WTC11 (cell line): ENCODE measurements around the gene CLIC6. TPM values are rescaled to one million over a fixed set of nuclear protein-coding genes. Genes with fewer than 3 reads are reported as not detected.

ENCODE experiments used
- ATAC-seq: fragments of 200-7000 bp; cut with Tn5 transposase; 2 replicates; pipeline ENCODE4 v1.10.0; 2021; ENCODE audit warnings: mild to moderate bottlenecking, moderate library complexity
- CTCF ChIA-PET: fragments of 300-600 bp; sonication (Branson Sonifier 250); formaldehyde crosslinking; loops from one replicate; lab custom pipeline; 2021; ENCODE audit warnings: antibody characterized with exemption; lab: Charles Lee
- POLR2A ChIA-PET: fragments of 350-600 bp; sonication (Branson Sonifier 250); formaldehyde crosslinking; loops from one replicate; lab custom pipeline; 2021; ENCODE audit warnings: antibody characterized with exemption; lab: Charles Lee
- DNase-seq: peaks from one replicate; pipeline ENCODE4 v3.0.0; 2021; ENCODE audit warnings: low spot score
- H3K27ac Mint-ChIP-seq: 2 replicates; pipeline ENCODE4 v1.8.0; 2021; ENCODE audit warnings: mixed read lengths
- H3K27me3 Mint-ChIP-seq: 2 replicates; pipeline ENCODE4 v1.8.0; 2021; ENCODE audit warnings: low read depth, mild to moderate bottlenecking, moderate library complexity, mixed read lengths
- H3K36me3 Mint-ChIP-seq: 2 replicates; pipeline ENCODE4 v1.8.0; 2021; ENCODE audit warnings: mixed read lengths
- H3K4me1 Mint-ChIP-seq: 2 replicates; pipeline ENCODE4 v1.8.0; 2022; ENCODE audit warnings: mixed read lengths
- H3K4me3 Mint-ChIP-seq: 2 replicates; pipeline ENCODE4 v1.8.0; 2021; ENCODE audit warnings: mild to moderate bottlenecking, moderate library complexity, mixed read lengths
- H3K9me3 Mint-ChIP-seq: 2 replicates; pipeline ENCODE4 v1.8.0; 2021; ENCODE audit warnings: mixed read lengths
- CREM ChIP-seq: sonication (generic); formaldehyde crosslinking; IDR thresholded peaks from 2 replicates; pipeline ENCODE4 v1.8.1; 2022; ENCODE audit warnings: mild to moderate bottlenecking, missing genetic modification reagents, moderate library complexity
- GTF2I ChIP-seq: fragments of 250-450 bp; sonication (Bioruptor Pico); conservative IDR thresholded peaks from 2 replicates; pipeline ENCODE4 v1.4.0; 2021; ENCODE audit warnings: mild to moderate bottlenecking
- HMGA2 ChIP-seq: fragments of 250-450 bp; sonication (Bioruptor Pico); IDR thresholded peaks from 2 replicates; pipeline ENCODE4 v1.4.0; 2021; ENCODE audit warnings: mild to moderate bottlenecking, moderate library complexity
- JAZF1 ChIP-seq: fragments of 250-450 bp; sonication (Bioruptor Pico); IDR thresholded peaks from 2 replicates; pipeline ENCODE4 v1.9.0; 2021; ENCODE audit warnings: moderate library complexity, mild to moderate bottlenecking, inconsistent platforms
- MYBL2 ChIP-seq: sonication (generic); formaldehyde crosslinking; IDR thresholded peaks from 2 replicates; pipeline ENCODE4 v1.8.1; 2023; ENCODE audit warnings: mild to moderate bottlenecking, moderate library complexity, missing genetic modification reagents
- NFATC4 ChIP-seq: fragments of 250-450 bp; sonication (Bioruptor Pico); IDR thresholded peaks from 2 replicates; pipeline ENCODE4 v1.9.0; 2021; ENCODE audit warnings: mild to moderate bottlenecking
- NFE2L1 ChIP-seq: sonication (generic); formaldehyde crosslinking; IDR thresholded peaks from 2 replicates; pipeline ENCODE4 v1.8.1; 2023; ENCODE audit warnings: missing genetic modification reagents
- SMAD3 ChIP-seq: sonication (generic); formaldehyde crosslinking; IDR thresholded peaks from 2 replicates; pipeline ENCODE4 v1.8.0; 2022; ENCODE audit warnings: missing genetic modification reagents, mild to moderate bottlenecking, borderline replicate concordance
- TCF7 ChIP-seq: sonication (generic); formaldehyde crosslinking; IDR thresholded peaks from 2 replicates; pipeline ENCODE4 v1.8.0; 2022; ENCODE audit warnings: mild to moderate bottlenecking, low read depth, missing genetic modification reagents, moderate library complexity
- TEAD4 ChIP-seq: sonication (generic); formaldehyde crosslinking; IDR thresholded peaks from 2 replicates; pipeline ENCODE4 v1.8.0; 2022; ENCODE audit warnings: mild to moderate bottlenecking, missing genetic modification reagents
- TP53 ChIP-seq: sonication (generic); formaldehyde crosslinking; IDR thresholded peaks from 2 replicates; pipeline ENCODE4 v1.8.1; 2023; ENCODE audit warnings: mild to moderate bottlenecking, missing genetic modification reagents
- ZNF121 ChIP-seq: sonication (generic); formaldehyde crosslinking; IDR thresholded peaks from 2 replicates; pipeline ENCODE4 v1.8.0; 2023; ENCODE audit warnings: missing genetic modification reagents
- ZNF138 ChIP-seq: sonication (generic); formaldehyde crosslinking; conservative IDR thresholded peaks from 2 replicates; pipeline ENCODE4 v1.8.1; 2022; ENCODE audit warnings: mild to moderate bottlenecking, moderate library complexity, missing genetic modification reagents
- ZNF232 ChIP-seq: sonication (generic); formaldehyde crosslinking; IDR thresholded peaks from 2 replicates; pipeline ENCODE4 v1.8.0; 2022; ENCODE audit warnings: mild to moderate bottlenecking, missing genetic modification reagents
- ZNF396 ChIP-seq: fragments of 250-450 bp; sonication (Bioruptor Pico); IDR thresholded peaks from 2 replicates; pipeline ENCODE4 v1.8.0; 2021; ENCODE audit warnings: mild to moderate bottlenecking, moderate library complexity, borderline replicate concordance
- total RNA-seq: library from RNA; stranded (reverse); gene quantifications from 3 replicates; pipeline ENCODE4 v1.2.3, GENCODE V29; 2021
- TF ChIP-seq, protein P1 (sequence below): fragments of 250-450 bp; sonication (Bioruptor Pico); conservative IDR thresholded peaks from 2 replicates; pipeline ENCODE4 v1.9.0; 2021; ENCODE audit warnings: mild to moderate bottlenecking
- TF ChIP-seq, protein P2 (sequence below): sonication (generic); formaldehyde crosslinking; IDR thresholded peaks from 2 replicates; pipeline ENCODE4 v1.8.0; 2023; ENCODE audit warnings: missing genetic modification reagents
- TF ChIP-seq, protein P3 (sequence below): sonication (generic); formaldehyde crosslinking; conservative IDR thresholded peaks from 2 replicates; pipeline ENCODE4 v1.8.1; 2022; ENCODE audit warnings: mild to moderate bottlenecking, missing genetic modification reagents
- TF ChIP-seq, protein P4 (sequence below): sonication (generic); formaldehyde crosslinking; IDR thresholded peaks from 2 replicates; pipeline ENCODE4 v1.8.1; 2022; ENCODE audit warnings: missing genetic modification reagents, borderline replicate concordance
- TF ChIP-seq, protein P5 (sequence below): sonication (generic); formaldehyde crosslinking; IDR thresholded peaks from 2 replicates; pipeline ENCODE4 v1.8.1; 2022; ENCODE audit warnings: mild to moderate bottlenecking, moderate library complexity, missing genetic modification reagents
- TF ChIP-seq, protein P6 (sequence below): sonication (generic); formaldehyde crosslinking; IDR thresholded peaks from 2 replicates; pipeline ENCODE4 v1.8.1; 2023; ENCODE audit warnings: mild to moderate bottlenecking, missing genetic modification reagents, moderate library complexity
- TF ChIP-seq, protein P7 (sequence below): sonication (generic); formaldehyde crosslinking; IDR thresholded peaks from 2 replicates; pipeline ENCODE4 v1.8.0; 2022; ENCODE audit warnings: mild to moderate bottlenecking, missing genetic modification reagents
- TF ChIP-seq, protein P8 (sequence below): fragments of 250-450 bp; sonication (Bioruptor Pico); IDR thresholded peaks from 2 replicates; pipeline ENCODE4 v2.1.2; 2022; ENCODE audit warnings: mild to moderate bottlenecking, moderate library complexity
- TF ChIP-seq, protein P9 (sequence below): sonication (generic); formaldehyde crosslinking; IDR thresholded peaks from 2 replicates; pipeline ENCODE4 v1.8.0; 2022; ENCODE audit warnings: missing genetic modification reagents

The CLIC6 gene
- total RNA-seq, 1 experiment from 2014 or later = 1.8 TPM

DNA sequence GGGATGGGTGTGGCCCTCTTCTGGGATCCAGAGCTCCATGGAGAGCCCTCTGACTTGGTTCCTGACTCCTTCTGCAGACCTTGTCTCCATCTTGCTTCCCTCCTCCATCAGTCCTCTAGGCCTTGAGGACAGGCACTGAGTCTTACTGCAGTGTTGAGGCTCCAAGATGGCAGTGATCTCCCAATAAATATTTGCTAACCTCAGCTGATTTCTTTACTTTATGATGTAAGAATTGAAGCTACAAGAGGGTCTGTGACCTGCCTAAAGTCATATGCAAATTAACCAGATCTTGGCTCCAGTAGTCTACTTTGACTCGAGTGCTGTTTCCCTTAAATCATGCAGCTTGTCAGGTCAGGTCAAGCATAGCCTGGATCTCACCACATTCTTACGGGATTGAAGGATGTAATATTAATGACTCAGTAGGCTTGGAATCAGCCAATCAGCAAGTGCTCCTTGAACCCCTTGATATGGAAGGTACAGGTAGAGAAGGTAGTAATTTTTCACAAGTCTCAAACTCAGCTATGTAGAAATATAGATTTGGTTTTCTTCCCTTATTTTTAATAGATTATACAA, 93.0 kb downstream of the CLIC6 start (continued):
- TF ChIP-seq, protein P1, sequence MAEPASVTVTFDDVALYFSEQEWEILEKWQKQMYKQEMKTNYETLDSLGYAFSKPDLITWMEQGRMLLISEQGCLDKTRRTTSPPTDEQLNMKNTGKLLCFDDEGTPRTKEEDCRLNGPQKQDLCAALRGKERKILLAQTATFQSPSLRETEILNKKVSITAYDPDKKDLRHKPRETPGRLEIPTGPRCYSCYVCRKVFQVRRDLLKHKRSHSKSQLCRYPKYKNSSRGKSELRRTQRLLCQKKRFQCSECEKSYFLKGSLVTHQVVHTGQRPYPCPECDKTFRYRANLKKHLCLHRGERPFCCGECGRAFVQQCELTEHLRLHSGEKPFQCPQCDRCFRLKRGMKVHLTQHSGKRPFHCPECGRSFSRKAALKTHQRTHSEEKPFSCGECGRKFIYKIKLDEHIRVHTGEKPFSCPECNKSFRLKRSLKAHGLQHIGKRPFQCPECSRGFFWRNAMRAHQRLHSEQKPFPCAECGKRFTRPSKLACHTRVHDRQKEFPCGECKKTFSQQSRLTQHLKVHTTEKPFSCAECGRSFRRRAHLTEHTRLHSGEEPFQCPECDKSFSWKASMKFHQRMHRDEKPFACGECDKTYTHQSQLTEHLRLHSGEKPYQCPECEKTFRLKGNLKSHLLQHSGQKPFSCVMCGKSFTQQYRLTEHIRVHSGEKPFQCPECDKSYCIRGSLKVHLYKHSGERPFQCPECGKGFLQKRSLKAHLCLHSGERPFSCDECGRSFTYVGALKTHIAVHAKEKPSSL (CRISPR knock-in tag) = no peak
- TF ChIP-seq TP53 (CRISPR knock-in tag) (no peak), GTF2I (CRISPR knock-in tag) (no peak), CREM (CRISPR knock-in tag) (no peak)
- TF ChIP-seq, protein P2, sequence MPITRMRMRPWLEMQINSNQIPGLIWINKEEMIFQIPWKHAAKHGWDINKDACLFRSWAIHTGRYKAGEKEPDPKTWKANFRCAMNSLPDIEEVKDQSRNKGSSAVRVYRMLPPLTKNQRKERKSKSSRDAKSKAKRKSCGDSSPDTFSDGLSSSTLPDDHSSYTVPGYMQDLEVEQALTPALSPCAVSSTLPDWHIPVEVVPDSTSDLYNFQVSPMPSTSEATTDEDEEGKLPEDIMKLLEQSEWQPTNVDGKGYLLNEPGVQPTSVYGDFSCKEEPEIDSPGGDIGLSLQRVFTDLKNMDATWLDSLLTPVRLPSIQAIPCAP (CRISPR knock-in tag) = no peak
- TF ChIP-seq, protein P3, sequence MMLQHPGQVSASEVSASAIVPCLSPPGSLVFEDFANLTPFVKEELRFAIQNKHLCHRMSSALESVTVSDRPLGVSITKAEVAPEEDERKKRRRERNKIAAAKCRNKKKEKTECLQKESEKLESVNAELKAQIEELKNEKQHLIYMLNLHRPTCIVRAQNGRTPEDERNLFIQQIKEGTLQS (CRISPR knock-in tag) = no peak
- TF ChIP-seq, protein P4, sequence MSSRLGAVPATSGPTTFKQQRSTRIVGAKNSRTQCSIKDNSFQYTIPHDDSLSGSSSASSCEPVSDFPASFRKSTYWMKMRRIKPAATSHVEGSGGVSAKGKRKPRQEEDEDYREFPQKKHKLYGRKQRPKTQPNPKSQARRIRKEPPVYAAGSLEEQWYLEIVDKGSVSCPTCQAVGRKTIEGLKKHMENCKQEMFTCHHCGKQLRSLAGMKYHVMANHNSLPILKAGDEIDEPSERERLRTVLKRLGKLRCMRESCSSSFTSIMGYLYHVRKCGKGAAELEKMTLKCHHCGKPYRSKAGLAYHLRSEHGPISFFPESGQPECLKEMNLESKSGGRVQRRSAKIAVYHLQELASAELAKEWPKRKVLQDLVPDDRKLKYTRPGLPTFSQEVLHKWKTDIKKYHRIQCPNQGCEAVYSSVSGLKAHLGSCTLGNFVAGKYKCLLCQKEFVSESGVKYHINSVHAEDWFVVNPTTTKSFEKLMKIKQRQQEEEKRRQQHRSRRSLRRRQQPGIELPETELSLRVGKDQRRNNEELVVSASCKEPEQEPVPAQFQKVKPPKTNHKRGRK (CRISPR knock-in tag) = no peak
- TF ChIP-seq, protein P5, sequence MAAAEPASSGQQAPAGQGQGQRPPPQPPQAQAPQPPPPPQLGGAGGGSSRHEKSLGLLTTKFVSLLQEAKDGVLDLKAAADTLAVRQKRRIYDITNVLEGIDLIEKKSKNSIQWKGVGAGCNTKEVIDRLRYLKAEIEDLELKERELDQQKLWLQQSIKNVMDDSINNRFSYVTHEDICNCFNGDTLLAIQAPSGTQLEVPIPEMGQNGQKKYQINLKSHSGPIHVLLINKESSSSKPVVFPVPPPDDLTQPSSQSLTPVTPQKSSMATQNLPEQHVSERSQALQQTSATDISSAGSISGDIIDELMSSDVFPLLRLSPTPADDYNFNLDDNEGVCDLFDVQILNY = no peak

DNA sequence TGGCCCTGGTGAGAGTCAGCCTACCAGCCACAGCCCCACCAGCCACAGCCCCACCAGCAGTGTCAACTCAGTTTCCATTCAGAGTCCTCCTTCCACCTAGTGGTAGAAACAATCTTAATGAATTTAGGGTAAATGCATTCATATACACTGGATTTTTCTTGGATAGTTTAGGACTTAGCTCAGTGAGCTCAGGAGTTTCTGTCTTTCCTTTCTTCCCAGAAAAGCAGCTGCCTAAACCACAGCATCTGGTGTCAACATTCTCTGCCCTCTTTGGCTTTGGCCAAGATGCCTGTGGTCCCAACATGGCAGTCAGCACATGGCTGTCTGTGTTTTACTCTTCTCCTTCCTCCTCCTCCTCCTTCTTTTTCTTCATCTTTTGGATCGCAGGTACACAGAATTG, 94.0 kb downstream of the CLIC6 start:
- H3K27ac Mint-ChIP-seq = no peak overlapping the region
- peaks cover 4% of the 10 kb centered on the region; the same call in 1 of the 2 replicates for H3K36me3 Mint-ChIP-seq
- H3K4me1 Mint-ChIP-seq = no peaks in the 10 kb centered on the region
- no peak for TF ChIP-seq HMGA2 (CRISPR knock-in tag)
- no peak for TF ChIP-seq MYBL2 (CRISPR knock-in tag)
- TF ChIP-seq, protein P6, sequence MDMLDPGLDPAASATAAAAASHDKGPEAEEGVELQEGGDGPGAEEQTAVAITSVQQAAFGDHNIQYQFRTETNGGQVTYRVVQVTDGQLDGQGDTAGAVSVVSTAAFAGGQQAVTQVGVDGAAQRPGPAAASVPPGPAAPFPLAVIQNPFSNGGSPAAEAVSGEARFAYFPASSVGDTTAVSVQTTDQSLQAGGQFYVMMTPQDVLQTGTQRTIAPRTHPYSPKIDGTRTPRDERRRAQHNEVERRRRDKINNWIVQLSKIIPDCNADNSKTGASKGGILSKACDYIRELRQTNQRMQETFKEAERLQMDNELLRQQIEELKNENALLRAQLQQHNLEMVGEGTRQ = no peak
- TF ChIP-seq ZNF121 (CRISPR knock-in tag) = no peak
- TF ChIP-seq TEAD4 = no peak
- no peak for TF ChIP-seq ZNF138 (CRISPR knock-in tag)
- no peak for TF ChIP-seq TCF7
- TF ChIP-seq JAZF1 (CRISPR knock-in tag) = no peak
- TF ChIP-seq ZNF232 (CRISPR knock-in tag) = no peak
- no peak for TF ChIP-seq SMAD3 (CRISPR knock-in tag)
- no peak for TF ChIP-seq ZNF396 (CRISPR knock-in tag)
- no peak for TF ChIP-seq NFATC4 (CRISPR knock-in tag)
- TF ChIP-seq, protein P7, sequence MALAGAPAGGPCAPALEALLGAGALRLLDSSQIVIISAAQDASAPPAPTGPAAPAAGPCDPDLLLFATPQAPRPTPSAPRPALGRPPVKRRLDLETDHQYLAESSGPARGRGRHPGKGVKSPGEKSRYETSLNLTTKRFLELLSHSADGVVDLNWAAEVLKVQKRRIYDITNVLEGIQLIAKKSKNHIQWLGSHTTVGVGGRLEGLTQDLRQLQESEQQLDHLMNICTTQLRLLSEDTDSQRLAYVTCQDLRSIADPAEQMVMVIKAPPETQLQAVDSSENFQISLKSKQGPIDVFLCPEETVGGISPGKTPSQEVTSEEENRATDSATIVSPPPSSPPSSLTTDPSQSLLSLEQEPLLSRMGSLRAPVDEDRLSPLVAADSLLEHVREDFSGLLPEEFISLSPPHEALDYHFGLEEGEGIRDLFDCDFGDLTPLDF = no peak
- TF ChIP-seq, protein P8, sequence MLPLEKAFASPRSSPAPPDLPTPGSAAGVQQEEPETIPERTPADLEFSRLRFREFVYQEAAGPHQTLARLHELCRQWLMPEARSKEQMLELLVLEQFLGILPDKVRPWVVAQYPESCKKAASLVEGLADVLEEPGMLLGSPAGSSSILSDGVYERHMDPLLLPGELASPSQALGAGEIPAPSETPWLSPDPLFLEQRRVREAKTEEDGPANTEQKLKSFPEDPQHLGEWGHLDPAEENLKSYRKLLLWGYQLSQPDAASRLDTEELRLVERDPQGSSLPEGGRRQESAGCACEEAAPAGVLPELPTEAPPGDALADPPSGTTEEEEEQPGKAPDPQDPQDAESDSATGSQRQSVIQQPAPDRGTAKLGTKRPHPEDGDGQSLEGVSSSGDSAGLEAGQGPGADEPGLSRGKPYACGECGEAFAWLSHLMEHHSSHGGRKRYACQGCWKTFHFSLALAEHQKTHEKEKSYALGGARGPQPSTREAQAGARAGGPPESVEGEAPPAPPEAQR (CRISPR knock-in tag) = no peak
- TF ChIP-seq, protein P9, sequence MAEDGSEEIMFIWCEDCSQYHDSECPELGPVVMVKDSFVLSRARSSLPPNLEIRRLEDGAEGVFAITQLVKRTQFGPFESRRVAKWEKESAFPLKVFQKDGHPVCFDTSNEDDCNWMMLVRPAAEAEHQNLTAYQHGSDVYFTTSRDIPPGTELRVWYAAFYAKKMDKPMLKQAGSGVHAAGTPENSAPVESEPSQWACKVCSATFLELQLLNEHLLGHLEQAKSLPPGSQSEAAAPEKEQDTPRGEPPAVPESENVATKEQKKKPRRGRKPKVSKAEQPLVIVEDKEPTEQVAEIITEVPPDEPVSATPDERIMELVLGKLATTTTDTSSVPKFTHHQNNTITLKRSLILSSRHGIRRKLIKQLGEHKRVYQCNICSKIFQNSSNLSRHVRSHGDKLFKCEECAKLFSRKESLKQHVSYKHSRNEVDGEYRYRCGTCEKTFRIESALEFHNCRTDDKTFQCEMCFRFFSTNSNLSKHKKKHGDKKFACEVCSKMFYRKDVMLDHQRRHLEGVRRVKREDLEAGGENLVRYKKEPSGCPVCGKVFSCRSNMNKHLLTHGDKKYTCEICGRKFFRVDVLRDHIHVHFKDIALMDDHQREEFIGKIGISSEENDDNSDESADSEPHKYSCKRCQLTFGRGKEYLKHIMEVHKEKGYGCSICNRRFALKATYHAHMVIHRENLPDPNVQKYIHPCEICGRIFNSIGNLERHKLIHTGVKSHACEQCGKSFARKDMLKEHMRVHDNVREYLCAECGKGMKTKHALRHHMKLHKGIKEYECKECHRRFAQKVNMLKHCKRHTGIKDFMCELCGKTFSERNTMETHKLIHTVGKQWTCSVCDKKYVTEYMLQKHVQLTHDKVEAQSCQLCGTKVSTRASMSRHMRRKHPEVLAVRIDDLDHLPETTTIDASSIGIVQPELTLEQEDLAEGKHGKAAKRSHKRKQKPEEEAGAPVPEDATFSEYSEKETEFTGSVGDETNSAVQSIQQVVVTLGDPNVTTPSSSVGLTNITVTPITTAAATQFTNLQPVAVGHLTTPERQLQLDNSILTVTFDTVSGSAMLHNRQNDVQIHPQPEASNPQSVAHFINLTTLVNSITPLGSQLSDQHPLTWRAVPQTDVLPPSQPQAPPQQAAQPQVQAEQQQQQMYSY (CRISPR knock-in tag) = no peak
- TF ChIP-seq NFE2L1 (CRISPR knock-in tag) = no peak
- peaks cover 2% of the 10 kb centered on the region for H3K27me3 Mint-ChIP-seq
- DNase-seq (no peak), ATAC-seq (no peak)
- POLR2A ChIA-PET = no interaction called here
- H3K4me3 Mint-ChIP-seq = no peak overlapping the region
- CTCF ChIA-PET = interaction anchor here (3.7 kb wide), 1 partner anchor 17 kb away, joined by 25 read pairs; no protein-coding TSS in a partner anchor
- H3K9me3 Mint-ChIP-seq = peaks cover 14% of the 10 kb centered on the region
